T-helper 22 cell (primary cell): Measurements from ENCODE around the gene LRIG2.

ENCODE experiments used
- DNase-seq: peaks from one replicate; pipeline ENCODE4 v3.0.0-alpha.2; 2020; ENCODE audit warnings: low read depth

Gene LRIG2

DNA sequence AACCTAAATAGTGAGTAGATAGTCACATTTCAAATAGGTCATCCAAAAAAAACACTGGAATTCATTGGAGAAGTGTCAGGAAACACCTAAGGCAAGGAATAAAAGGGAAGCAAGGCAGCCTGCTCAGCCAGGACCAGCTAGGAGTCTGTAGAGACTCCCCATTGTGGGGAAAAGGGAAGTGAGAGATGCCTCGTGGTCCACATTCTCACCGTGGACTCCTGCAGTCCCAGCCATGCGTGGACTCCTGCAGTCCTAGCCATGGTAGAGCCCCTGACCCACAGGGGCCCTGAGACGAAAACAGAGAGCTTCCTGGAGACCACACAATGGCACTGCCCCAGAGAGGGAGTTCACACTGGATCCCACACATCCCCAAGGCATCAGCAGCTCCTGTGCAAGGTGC lies 97.5 kb downstream of the LRIG2 start:
- DNase-seq, result no peak

DNA sequence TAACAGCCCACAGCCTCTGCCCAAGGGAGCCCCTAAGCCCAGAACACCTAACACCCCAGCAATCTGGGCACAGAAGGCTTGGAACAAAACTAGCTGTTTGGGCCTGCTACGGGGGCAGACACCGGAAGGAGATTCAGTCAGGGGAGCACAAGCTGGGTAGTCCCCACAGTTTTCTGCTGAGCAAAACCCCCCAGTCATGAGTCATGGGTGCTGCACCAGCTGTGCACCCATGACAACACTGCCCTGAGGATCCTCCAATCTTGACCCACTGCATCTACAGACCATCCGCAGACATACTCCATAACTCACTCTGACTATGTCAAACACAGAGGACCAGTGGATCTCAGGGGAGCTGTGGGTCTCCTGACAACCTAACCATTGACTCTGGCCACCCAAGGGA lies 105.1 kb downstream of the LRIG2 start:
- DNase-seq, result no peak

DNA sequence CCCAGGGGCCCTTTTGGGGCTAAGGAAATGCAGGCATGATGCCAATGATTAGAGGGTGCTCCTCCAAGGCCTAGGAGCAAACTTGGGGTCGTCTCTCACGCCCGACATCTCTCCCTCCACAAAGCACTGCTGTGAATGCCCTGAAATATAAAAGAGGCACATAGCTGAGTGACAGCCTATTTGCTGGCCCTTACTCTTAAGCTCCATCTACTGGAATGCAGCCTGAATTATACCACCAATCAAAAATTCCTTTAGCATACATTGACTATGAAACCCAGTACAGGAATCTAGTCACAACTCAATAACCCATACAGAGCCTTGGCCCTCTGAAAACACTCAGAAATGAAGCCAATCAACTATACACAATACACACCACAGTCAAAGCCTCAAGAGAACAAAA lies 105.5 kb downstream of the LRIG2 start:
- DNase-seq, result no peak
